Measurements from ENCODE around the gene CCDC24.

- TF ChIP-seq CTCF (IDR thresholded peaks at IDR 0.05) (no peak), POLR2AphosphoS5 (IDR thresholded peaks at IDR 0.05) (no peak), POLR2A (IDR thresholded peaks at IDR 0.05) (no peak)
These were observed 10.8 kb downstream of the CCDC24 start for GRCh38 chr1:44002165-44002564.
